Measurements from ENCODE around the gene HDGFL3. TPM values are rescaled to one million over a fixed set of nuclear protein-coding genes. Genes with fewer than 3 reads are reported as not detected.

Gene HDGFL3
- total and polyA plus RNA-seq, 9 of the 15 experiments (the other 6 are each of a cell fraction or from before 2014, with no cell fraction given), result 6.7 to 42.0 (median 31.4) TPM

- in situ Hi-C loops (cut with MboI), result no loop called here
- Histone ChIP-seq H3K4me1 (replicated peaks in 1 of 2; ENCODE audit: control insufficient read depth in 2 of 2, insufficient read depth in 2 of 2, low read length in 2 of 2) (peaks cover 5 to 21% of the 10 kb centered on the region in 2 experiments), H3K9me1 (ENCODE audit: control insufficient read depth, insufficient read depth, low read length) (no peaks in the 10 kb centered on the region), H3K36me3 (ENCODE audit: control insufficient read depth, insufficient read depth, low read length) (no peaks in the 10 kb centered on the region), H3K4me3 (no peak overlapping the region), H3K27me3 (ENCODE audit: control insufficient read depth in 2 of 2, insufficient read depth in 2 of 2, low read length in 2 of 2) (peaks cover 2 to 8% of the 10 kb centered on the region in 2 experiments; a peak in 3 of 5 replicates), H3K4me2 (ENCODE audit: insufficient read depth, low read length) (no peak overlapping the region), H3K9me3 (replicated peaks; ENCODE audit: control insufficient read depth, insufficient read depth, low read depth, low read length) (no peaks in the 10 kb centered on the region), H3K27ac (ENCODE audit: extremely low read depth, low read depth, low read length) (no peak overlapping the region), H3K79me2 (ENCODE audit: control insufficient read depth, insufficient read depth, low read length) (no peaks in the 10 kb centered on the region), H4K20me1 (replicated peaks; ENCODE audit: control insufficient read depth, insufficient read depth, low read length) (no peaks in the 10 kb centered on the region), H3K9ac (ENCODE audit: insufficient read depth in 1 of 2, low read depth in 2 of 2, low read length in 2 of 2) (no peak overlapping the region), H2AFZ (ENCODE audit: low read depth, low read length) (no peak overlapping the region)
- no TSS peak for BruUV-seq (replicated peaks)
- intact Hi-C loops (cut with micrococcal nuclease), result no loop called here
- DNase-seq (ENCODE audit: extremely low read depth in 1 of 4, low spot score in 3 of 4) (no peak), FAIRE-seq (no peak), ATAC-seq (no peak)
- 29% methylated on average over 5 of the region's 5 CpGs for whole genome bisulfite sequencing (ENCODE audit: insufficient coverage, low coverage, missing lambda C conversion rate)
- CTCF ChIA-PET (ENCODE audit: low intra/inter-chr PET ratio), result no interaction called here
- POLR2A ChIA-PET, result no interaction called here
- TF ChIP-seq DPF2 (IDR thresholded peaks at IDR 0.05) (0 out of 2 replicates have a peak, but pooled peaks have one; percentile 25), ATF3 (IDR thresholded peaks at IDR 0.05) (peak; percentile 76), ATF3 (CRISPR knock-in tag; conservative IDR thresholded peaks at IDR 0.05) (no peak), SMARCA4 (IDR thresholded peaks at IDR 0.05) (peak; percentile 43; the same call in 1 of the 2 replicates), FIP1L1 (IDR thresholded peaks at IDR 0.05; ENCODE audit: low read depth, low read length, poor library complexity, severe bottlenecking) (no peak), NR2F6 (CRISPR knock-in tag; IDR thresholded peaks at IDR 0.05) (no peak), HINFP (tag; conservative IDR thresholded peaks at IDR 0.05; ENCODE audit: low read depth) (no peak), PKNOX1 (IDR thresholded peaks at IDR 0.05) (peak; percentile 41; the same call in 1 of the 2 replicates), NFE2 (IDR thresholded peaks at IDR 0.05; ENCODE audit: low read depth) (no peak), ZBTB8A (IDR thresholded peaks at IDR 0.05; ENCODE audit: partially characterized antibody) (no peak), ZNF57 (CRISPR knock-in tag; IDR thresholded peaks at IDR 0.05) (no peak), ZNF551 (CRISPR knock-in tag; IDR thresholded peaks at IDR 0.05) (no peak), ZNF224 (CRISPR knock-in tag; IDR thresholded peaks at IDR 0.05) (no peak), JUND (IDR thresholded peaks at IDR 0.05; ENCODE audit: borderline replicate concordance, low read depth, low read length) (peak; percentile 81), JUND (tag; IDR thresholded peaks at IDR 0.05; ENCODE audit: borderline replicate concordance, low read depth, low read length) (peak; percentile 63; the same call in 1 of the 3 replicates), ZNF41 (CRISPR knock-in tag; conservative IDR thresholded peaks at IDR 0.05) (no peak), PHF20 (IDR thresholded peaks at IDR 0.05; ENCODE audit: partially characterized antibody) (no peak), ARID1B (IDR thresholded peaks at IDR 0.05) (no peak), POLR2G (IDR thresholded peaks at IDR 0.05; ENCODE audit: low read depth, low read length) (no peak), FOSL1 (tag; conservative IDR thresholded peaks at IDR 0.05) (peak; percentile 79)
These were observed 126.2 kb downstream of the HDGFL3 start for GRCh38 chr15:83081256-83082014.
